ENCODE data around the gene JAKMIP1.
"Not testable (repeated sequence)": the region's sequence is repeated elsewhere in the genome, so short reads cannot be mapped to it uniquely, and the experiment has no call there.

JAKMIP1 gene

DNA sequence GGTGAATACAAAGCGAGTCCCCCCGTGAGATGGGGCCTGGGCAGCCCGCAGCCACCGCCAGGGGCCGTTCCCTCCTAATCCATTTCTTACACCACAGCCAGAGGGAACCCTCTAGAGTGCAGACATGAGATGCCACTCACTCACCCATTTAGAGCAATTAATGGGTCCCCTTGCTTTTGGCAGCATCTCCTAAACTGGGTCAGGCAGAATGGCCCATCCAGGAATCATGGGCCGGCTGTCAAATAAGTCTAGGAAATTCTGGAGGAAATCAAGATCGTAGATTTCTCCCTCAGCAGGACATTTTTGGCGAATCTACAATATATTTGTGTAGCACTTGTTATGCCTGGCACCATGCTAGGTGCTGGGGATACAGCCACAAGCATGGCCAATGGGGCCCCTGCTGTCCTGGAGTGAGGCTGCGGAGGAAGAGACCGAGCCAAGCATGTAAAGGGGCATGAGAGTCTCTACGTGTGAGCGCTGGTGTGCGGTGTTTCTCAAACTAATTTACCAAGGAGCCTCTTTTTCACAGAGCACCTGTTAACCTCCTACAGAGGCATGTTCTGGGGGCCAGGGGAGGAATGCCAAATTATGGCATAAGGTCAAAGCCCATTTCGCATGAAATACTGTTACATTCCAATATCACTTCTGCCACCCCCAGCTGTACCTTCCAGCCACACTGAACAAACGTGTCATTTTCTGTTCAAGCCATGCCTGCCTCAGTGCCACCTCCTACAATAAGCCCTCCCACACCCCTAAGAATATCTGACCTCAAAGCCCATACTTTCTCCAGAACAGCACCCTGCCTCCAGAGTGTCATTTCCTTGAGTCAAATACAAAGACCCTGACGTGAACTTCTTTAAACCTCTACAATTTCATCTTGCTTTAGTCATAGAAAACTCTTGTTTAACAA lies 28.1 kb upstream of the JAKMIP1 start:
- no peak for DNase-seq

DNA sequence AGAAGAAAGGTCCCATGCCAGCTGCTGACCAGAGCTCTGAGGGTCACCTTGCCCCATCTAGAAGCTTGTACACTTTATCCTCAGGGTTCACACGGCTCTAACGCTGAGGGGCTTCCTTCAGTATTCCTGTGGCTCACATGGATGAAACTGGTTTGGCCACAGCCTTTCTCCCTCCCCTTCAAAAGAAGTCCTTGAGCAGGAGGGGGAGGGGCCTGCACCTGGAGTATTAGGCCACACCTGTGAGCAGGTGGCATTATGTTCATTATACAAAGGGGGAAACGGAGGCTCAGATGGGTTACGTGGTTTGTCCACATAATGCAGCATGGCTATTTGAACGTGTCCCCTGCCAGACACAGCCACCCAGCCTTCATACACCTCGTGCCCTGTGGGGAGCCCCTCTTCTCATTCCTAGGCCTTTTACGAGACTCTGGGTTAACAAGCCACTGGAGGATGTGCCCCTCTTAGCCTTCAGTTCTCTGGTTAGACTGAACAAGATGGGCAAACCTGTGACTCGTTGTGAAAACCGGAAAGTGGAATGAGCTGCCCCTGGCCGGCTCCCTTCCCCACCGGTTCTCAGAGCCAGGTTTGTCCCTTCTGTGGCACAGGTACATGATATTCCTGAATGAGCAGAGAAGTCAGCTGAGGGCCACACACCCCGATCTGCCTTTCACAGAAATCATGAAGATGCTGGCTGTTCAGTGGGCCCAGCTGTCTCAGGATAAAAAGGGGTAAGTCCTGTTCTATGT lies 27.2 kb upstream of the JAKMIP1 start:
- no peak for DNase-seq

DNA sequence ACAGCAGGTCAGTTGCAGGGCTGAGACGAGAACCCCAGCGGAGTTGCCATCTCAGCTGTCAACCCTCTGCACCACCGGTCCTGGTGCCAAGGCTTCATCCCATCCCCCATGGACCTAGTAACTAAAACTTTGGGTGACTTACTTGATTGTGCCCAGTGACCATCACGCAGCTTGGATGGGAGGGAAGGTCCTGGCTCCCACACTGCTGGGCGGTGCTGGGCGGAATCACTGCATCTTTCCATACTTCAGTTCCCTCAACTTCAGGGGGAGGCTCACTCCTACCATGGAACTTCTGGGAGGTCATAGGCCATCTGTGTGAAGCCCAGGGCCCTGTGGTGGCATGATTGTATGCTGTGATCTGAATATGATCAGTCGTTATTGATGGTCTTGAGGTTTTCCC lies 26.2 kb upstream of the JAKMIP1 start:
- no peak for DNase-seq

GRCh38 chr4:6225469-6225868 lies 25.1 kb upstream of the JAKMIP1 start:
- no peak for DNase-seq

DNA sequence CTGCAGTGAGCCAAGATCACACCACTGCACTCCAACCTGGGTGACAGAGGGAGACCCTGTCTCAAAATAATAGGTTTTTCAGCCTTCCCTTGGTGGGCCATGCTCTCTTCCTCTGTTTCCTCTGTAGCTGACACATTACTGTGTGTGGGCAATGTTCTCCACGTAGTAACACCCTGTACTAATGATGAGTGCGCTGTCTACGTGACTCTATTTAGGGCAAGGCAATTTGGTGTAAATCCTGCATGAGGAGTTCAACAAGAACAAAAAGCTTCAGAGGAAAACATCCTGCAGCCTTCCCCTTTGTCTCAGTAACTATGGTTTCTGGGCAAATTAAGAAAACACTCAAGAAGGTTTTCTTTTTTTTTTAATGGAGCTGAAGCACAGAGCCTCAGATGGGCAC lies 24.4 kb upstream of the JAKMIP1 start:
- DNase-seq: no peak

GRCh38 chr4:6222761-6223292 lies 22.5 kb upstream of the JAKMIP1 start:
- DNase-seq: no peak

DNA sequence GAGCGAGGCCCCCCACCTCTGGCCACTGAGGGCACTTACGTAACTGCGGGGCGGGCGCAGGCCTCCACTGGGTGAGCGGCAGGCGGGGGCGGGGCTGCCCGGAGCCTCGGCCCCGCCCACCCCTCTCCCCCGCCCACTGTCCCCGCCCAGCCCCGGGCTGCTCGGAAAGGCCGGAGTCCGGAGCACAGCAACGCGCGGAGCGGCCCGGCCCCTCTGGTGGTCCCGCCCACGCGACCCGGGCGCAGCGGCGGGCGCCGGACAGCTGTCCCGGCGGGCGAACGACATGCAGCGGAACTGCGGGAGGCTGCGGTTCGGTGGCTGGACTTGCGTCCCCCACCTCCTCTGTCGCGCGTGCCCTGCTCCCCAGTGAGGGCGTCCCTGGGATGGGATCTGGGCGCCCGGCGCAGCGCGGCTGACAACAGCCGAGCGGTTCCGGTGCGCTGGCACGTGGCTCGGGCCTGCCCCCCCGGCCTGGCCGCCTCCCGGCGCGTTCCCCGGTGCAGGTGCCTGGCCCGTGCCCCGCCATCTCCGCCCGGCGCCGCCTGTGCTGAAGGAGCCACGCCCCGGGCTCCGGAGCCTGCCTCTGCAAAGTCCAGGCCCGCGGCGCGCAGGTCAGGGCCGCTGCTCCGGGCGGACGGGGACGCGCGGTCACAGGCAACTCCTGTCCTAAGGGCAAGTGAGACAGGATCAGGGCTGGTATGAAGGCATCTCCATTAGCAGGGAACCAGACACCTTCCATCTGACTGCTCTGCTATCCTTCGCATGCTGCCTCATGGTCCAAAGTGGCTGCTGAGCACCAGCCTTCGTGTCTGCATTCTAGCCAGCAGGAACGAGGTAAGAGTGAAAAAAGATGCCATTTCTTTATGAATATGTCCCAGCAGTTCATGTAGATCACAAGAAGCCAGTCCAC lies 21.8 kb upstream of the JAKMIP1 start:
- peak; percentile 33 to 72 for DNase-seq

DNA sequence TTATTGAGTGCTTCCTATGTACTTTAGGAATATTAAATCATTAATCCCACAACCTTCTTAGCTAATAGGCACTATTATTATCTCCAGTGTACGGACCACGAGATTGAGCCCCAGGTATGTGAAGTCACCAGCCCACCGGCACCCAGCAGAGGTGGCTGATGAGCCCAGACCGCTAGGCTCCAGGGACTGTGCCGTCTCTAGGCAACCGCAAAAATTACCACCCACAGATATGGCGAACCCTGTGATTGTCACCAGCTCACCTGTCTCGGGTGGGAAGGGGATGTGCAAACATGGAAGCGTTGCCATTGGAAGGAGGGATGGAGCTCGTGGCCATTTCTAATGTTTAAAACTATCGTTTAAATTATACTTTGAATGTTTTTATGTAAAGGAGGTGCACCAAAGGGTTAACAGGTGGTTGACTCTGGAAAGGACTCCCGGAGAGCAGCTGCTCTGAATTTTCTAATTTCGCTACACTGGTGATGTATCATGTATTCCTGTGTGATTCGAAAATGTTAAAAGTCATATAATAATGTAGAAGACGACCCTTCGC lies 21.0 kb upstream of the JAKMIP1 start:
- DNase-seq: peak in 1 of 2 experiments; percentile 9

GRCh38 chr4:6217716-6218381 lies 17.5 kb upstream of the JAKMIP1 start:
- DNase-seq: no peak

GRCh38 chr4:6216588-6216987 lies 16.2 kb upstream of the JAKMIP1 start:
- no peak for DNase-seq

DNA sequence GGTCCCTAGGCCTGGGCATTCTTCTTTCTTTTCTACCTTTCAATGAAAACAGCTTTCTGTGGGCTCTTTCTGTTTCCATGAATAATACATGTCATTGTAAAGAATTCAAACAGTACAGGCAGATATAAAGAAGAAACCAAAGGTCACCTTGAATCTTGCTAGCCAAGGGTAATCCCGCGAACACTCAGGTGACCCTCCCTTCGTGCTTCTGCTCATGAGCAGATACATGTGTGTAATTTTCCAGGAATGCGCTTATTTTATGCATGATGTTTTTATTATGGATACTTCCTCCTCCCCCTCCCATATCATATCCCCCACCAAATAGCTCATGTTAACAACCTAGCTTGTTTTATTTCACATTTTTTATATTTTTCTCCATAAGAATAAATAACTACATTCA lies 9.6 kb upstream of the JAKMIP1 start:
- no peak for DNase-seq

DNA sequence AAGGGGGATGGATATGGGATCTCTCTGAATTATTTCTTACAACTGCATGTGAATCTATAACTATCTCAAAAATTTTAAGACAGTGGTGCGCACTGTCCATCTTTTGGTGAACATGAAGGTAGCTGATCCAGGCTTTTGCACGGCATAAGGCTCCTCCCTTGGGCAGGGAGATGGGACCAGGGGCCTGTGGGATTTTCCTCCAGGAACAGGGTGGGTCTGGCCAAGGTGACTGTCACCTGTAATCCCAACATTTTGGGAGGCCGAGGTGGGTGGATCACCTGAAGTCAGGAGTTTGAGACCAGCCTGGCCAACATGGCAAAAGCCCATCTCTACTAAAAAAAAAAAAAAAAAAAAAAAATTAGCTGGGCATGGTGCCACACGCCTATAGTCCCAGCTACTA lies 8.9 kb upstream of the JAKMIP1 start:
- DNase-seq: not testable (repeated sequence)

DNA sequence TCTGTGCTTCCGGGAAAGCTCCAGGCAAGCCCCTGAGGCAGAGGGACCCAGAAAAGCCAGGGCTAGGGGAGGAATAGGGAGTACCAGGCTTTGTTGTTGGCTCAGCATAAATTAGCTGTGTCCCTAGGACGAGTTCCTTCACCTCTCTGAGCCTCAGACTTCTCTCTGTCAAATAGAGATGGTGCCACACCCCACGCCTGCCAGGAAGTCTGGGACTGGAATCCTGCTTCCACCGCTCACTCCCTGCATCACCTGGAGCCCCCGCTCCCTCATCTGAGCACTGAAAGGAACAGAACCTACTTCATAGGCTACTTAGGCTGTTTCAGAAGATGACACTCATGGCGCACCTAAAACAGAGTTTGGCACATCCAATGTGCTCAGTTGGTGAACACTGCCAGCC lies 8.1 kb upstream of the JAKMIP1 start:
- DNase-seq: no peak

GRCh38 chr4:6207602-6208001 lies 7.3 kb upstream of the JAKMIP1 start:
- no peak for DNase-seq

DNA sequence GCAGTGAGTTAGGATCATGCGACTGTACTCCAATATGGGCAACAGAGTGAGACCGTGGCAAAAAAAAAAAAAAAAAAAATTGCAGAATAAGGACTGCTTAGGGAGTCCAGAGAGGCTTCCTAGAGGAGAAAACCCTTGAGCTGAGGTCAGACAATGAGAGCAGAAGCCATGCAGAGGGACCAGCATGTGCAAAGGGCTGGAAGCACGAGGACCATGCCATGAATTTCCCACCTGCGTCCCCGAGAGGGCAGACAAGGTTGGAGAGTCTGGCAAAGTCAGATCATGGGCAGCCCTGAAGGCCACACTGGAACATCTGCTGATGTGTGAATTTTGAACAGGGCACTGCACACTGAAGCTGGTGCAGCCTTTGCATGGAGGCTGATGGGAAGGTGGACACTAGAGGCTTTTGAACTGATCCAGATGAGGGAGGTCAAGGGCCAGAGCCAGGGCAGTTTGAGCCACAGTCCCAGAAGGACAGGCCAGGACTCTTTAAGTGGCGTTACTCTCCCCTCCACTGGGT lies 6.5 kb upstream of the JAKMIP1 start:
- DNase-seq: no peak

GRCh38 chr4:6205973-6206372 lies 5.6 kb upstream of the JAKMIP1 start:
- DNase-seq: no peak

- DNase-seq: no peak
These were observed 5.2 kb upstream of the JAKMIP1 start for GRCh38 chr4:6205567-6205931.

DNA sequence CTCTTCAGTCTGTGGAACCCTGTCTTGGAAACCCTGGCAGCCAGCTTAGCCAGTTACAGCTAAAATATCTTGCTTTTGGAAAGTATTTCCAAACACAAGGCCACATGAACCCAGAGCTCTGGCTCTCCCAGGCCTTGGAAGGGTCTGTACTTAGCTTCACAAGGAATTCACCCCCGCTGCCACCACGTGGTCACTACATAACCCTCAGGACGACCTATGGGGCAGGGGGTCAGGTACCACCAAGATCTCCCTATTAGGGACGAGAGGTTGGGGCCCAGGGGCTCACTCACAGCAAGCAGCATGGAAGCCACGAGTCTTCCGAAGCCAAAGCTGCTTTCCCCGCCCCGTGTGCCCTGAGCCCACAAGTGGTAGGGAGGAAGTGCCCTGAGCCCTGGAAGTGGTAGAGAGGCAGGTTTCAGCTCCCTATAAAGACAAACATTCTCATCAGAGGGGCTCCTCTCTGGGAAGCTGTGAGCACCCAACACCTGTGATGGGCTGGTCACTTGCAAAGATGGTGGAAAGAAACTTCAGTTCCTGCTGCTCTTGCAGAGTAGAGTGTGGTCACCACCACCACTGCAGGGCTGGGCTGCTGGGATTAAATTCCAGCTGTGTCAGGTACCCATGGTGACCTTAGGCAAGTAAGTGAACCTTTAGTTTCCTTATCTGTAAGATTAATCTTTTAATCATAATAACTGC lies 4.7 kb upstream of the JAKMIP1 start:
- no peak for DNase-seq

DNA sequence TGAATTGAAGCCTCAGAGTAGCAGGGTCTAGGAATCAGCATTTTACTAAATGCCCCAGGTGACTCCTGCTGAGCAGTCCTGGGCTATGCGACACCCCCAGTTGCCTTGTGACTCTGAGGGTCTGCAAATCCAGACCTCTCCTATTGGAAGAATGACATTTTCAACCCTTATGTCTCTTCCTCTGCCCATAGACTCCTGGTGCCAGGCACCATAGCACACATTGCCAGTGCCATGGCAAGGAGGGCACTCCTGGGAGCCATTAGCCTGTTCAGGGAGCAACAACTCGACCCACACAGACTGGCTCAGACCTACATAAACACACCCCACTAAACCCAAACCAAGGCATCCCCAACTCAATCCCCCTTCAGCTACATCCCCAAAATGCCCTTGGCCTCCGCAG lies 3.7 kb upstream of the JAKMIP1 start:
- no peak for DNase-seq

DNA sequence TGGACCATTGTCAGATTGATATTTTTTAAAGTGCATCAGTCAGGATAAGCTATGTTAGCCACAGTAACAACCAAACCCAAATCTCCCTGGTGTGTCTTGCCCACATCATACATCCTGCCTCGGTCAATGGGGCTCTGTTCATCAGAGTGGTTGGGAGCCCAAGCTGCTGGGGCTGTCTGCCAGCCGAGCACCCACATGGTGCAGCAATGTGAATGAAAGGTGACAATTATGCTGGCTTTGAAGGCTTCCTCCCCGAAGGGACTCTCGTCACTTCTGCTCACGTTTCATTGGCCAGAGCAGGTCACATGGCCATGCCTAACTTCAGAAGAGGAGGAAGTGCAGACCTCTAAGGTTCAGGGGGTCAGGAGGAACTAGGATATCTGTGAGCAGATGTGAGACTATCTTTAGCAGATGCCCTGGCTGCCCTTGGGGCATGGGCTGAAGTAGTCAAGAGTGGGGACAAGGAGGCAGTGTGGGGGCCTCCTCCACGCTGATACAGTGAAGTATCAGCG lies 1.3 kb upstream of the JAKMIP1 start:
- no peak for DNase-seq

GRCh38 chr4:6200922-6201362 lies 593 bp upstream of the JAKMIP1 start:
- no peak for DNase-seq
